GM19328 (cell line): ENCODE results near the gene AIFM3.
"Not testable (repeated sequence)": the region's sequence is repeated elsewhere in the genome, so short reads cannot be mapped to it uniquely, and the experiment has no call there.

Experiments used
- ATAC-seq: cut with Tn5 transposase; IDR thresholded peaks from one replicate; pipeline ENCODE4 v1.9.1; 2021; ENCODE audit warnings: mild to moderate bottlenecking, moderate library complexity; ENCODE audit not compliant: unreplicated experiment

The AIFM3 gene

GRCh38 chr22:20957102-20957682, 9.9 kb upstream of the AIFM3 start:
- ATAC-seq, result no peak

GRCh38 chr22:20957683-20958431, 9.2 kb upstream of the AIFM3 start:
- ATAC-seq, result no peak

- ATAC-seq, result no peak
Observed at GRCh38 chr22:20959578-20960461, 7.2 kb upstream of the AIFM3 start.

- no peak for ATAC-seq
Observed at GRCh38 chr22:20960609-20961008, 6.4 kb upstream of the AIFM3 start.

GRCh38 chr22:20962491-20962945, 4.5 kb upstream of the AIFM3 start:
- no peak for ATAC-seq

- ATAC-seq, result no peak
Observed at GRCh38 chr22:20963201-20964052, 3.6 kb upstream of the AIFM3 start.

GRCh38 chr22:20964090-20964798, 2.8 kb upstream of the AIFM3 start:
- no peak for ATAC-seq

GRCh38 chr22:20964799-20965103, 2.3 kb upstream of the AIFM3 start:
- no peak for ATAC-seq

GRCh38 chr22:20965104-20965887, 1.8 kb upstream of the AIFM3 start:
- no peak for ATAC-seq

GRCh38 chr22:20965888-20966855, 883 bp upstream of the AIFM3 start:
- no peak for ATAC-seq

- ATAC-seq, result no peak
Observed at GRCh38 chr22:20967697-20968211, 699 bp downstream of the AIFM3 start.

- ATAC-seq, result no peak
Observed at GRCh38 chr22:20968281-20968977, 1.4 kb downstream of the AIFM3 start.

- no peak for ATAC-seq
Observed at GRCh38 chr22:20970939-20971657, 4.0 kb downstream of the AIFM3 start.

- ATAC-seq, result not testable (repeated sequence)
Observed at GRCh38 chr22:20972014-20972694, 5.1 kb downstream of the AIFM3 start.

GRCh38 chr22:20972933-20973577, 6.0 kb downstream of the AIFM3 start:
- ATAC-seq, result no peak
